H1 (cell line): Measurements from ENCODE around the gene VRK3. TPM values are rescaled to one million over a fixed set of nuclear protein-coding genes. Genes with fewer than 3 reads are reported as not detected.

ENCODE experiments used
- CTCF ChIA-PET: fragments of 300-600 bp; sonication (Branson Sonifier 250); formaldehyde crosslinking; loops from one replicate; lab custom pipeline; 2021; ENCODE audit not compliant: partially characterized antibody; lab: Charles Lee
- POLR2A ChIA-PET: fragments of 300-600 bp; sonication (Branson Sonifier 250); formaldehyde crosslinking; loops from one replicate; lab custom pipeline; 2021; ENCODE audit warnings: inconsistent platforms; ENCODE audit not compliant: partially characterized antibody; lab: Charles Lee
- DNase-seq, 2 experiments: peaks; one replicate each; pipeline versions ENCODE4 v3.0.0 to v3.0.0-alpha.2; 2010 to 2022; ENCODE audit warnings: low spot score in 2 of 2, low read depth in 1 of 2, mixed read lengths in 1 of 2
- FAIRE-seq: peaks from 2 replicates; lab custom pipeline; 2011; peaks lifted over from hg19 to GRCh38; lab: Jason Lieb, UNC
- H2AFZ ChIP-seq: 2 replicates; pipeline ENCODE4 v1.8.1; 2012; ENCODE audit warnings: low read length, inconsistent platforms
- H2AK5ac ChIP-seq: 2 replicates; pipeline ENCODE4 v1.6.1; 2013; ENCODE audit warnings: low read depth, low read length
- H2BK120ac ChIP-seq: replicated peaks from 2 replicates; pipeline ENCODE3; 2013; ENCODE audit warnings: low read depth, low read length, inconsistent platforms
- H2BK12ac ChIP-seq: 2 replicates; pipeline ENCODE4 v1.6.1; 2013; ENCODE audit warnings: low read depth, low read length
- H2BK15ac ChIP-seq: 2 replicates; pipeline ENCODE4 v1.6.1; 2013; ENCODE audit warnings: low read length
- H2BK20ac ChIP-seq: 2 replicates; pipeline ENCODE4 v1.6.1; 2013; ENCODE audit warnings: low read length
- H2BK5ac ChIP-seq: 2 replicates; pipeline ENCODE4 v1.6.1; 2013; ENCODE audit warnings: low read depth, low read length
- H3K14ac ChIP-seq: 2 replicates; pipeline ENCODE4 v1.6.1; 2013; ENCODE audit warnings: inconsistent platforms; ENCODE audit not compliant: insufficient read length
- H3K18ac ChIP-seq: 2 replicates; pipeline ENCODE4 v1.6.1; 2013; ENCODE audit warnings: low read length; ENCODE audit errors: extremely low read depth
- H3K23ac ChIP-seq: 2 replicates; pipeline ENCODE4 v1.6.1; 2013; ENCODE audit warnings: inconsistent platforms; ENCODE audit not compliant: insufficient read length
- H3K23me2 ChIP-seq: 2 replicates; pipeline ENCODE4 v1.6.1; 2013; ENCODE audit warnings: low read depth, low read length
- H3K27ac ChIP-seq: 2 replicates; pipeline ENCODE4 v1.6.1; 2011; ENCODE audit warnings: low read depth, low read length, inconsistent platforms
- H3K27me3 ChIP-seq, 4 experiments: replicated peaks in 1 of 4; 1 replicate in 1 of 4; 2 replicates in 3 of 4; pipeline versions ENCODE4 v1.6.1 to v1.8.1; 2011 to 2013; ENCODE audit warnings: low read length in 3 of 4, mild to moderate bottlenecking in 3 of 4, inconsistent platforms in 2 of 4, mixed read lengths in 2 of 4, moderate library complexity in 1 of 4; ENCODE audit not compliant: control insufficient read depth in 3 of 4, insufficient read depth in 3 of 4; ENCODE audit errors: extremely low read depth in 1 of 4
- H3K36me3 ChIP-seq, 4 experiments: 2 replicates each; pipeline versions ENCODE4 v1.6.1 to v1.8.1; 2011 to 2013; ENCODE audit warnings: mild to moderate bottlenecking in 4 of 4, low read length in 3 of 4, moderate library complexity in 2 of 4, control low read depth in 1 of 4, inconsistent platforms in 1 of 4; ENCODE audit not compliant: insufficient read depth in 4 of 4, control insufficient read depth in 2 of 4
- H3K4ac ChIP-seq: replicated peaks from 2 replicates; pipeline ENCODE3; 2013; ENCODE audit warnings: low read length, low read depth, mixed read lengths, inconsistent platforms; ENCODE audit not compliant: insufficient read length
- H3K4me1 ChIP-seq, 4 experiments: replicated peaks in 1 of 4; 1 replicate in 1 of 4; 2 replicates in 3 of 4; pipeline versions ENCODE4 v1.6.1 to v1.8.1; 2011 to 2013; ENCODE audit warnings: low read length in 3 of 4, inconsistent platforms in 2 of 4, mixed read lengths in 1 of 4; ENCODE audit not compliant: insufficient read depth in 4 of 4, control insufficient read depth in 3 of 4
- H3K4me2 ChIP-seq, 2 experiments: 2 replicates each; pipeline versions ENCODE4 v1.6.1 to v1.8.1; 2011 to 2013; ENCODE audit warnings: low read depth in 2 of 2, low read length in 2 of 2, control low read depth in 1 of 2, inconsistent platforms in 1 of 2, mild to moderate bottlenecking in 1 of 2; ENCODE audit not compliant: insufficient read depth in 1 of 2
- H3K4me3 ChIP-seq, 4 experiments: fragments of 200-600, 300-600 bp in 1 of 4; sonication (generic), shearing (Covaris generic), sonication (Bioruptor Twin) in 1 of 4; 2 replicates each; pipeline versions ENCODE4 v1.5.1 to v1.8.1; 2011 to 2016; ENCODE audit warnings: low read length in 4 of 4, low read depth in 3 of 4, control low read depth in 2 of 4, inconsistent platforms in 2 of 4, mild to moderate bottlenecking in 2 of 4, mixed read lengths in 1 of 4, moderate library complexity in 1 of 4; ENCODE audit not compliant: insufficient read depth in 2 of 4; ENCODE audit errors: extremely low read depth in 1 of 4
- H3K56ac ChIP-seq: replicated peaks from 2 replicates; pipeline ENCODE3; 2013; ENCODE audit warnings: low read depth, mild to moderate bottlenecking, mixed read lengths, low read length, inconsistent platforms; ENCODE audit not compliant: insufficient read length
- H3K79me1 ChIP-seq: 2 replicates; pipeline ENCODE4 v1.6.1; 2013; ENCODE audit warnings: low read depth, low read length, control low read depth
- H3K79me2 ChIP-seq, 2 experiments: 2 replicates each; pipeline versions ENCODE4 v1.6.1 to v1.8.1; 2012 to 2013; ENCODE audit warnings: low read length in 2 of 2, mild to moderate bottlenecking in 2 of 2, inconsistent platforms in 1 of 2; ENCODE audit not compliant: insufficient read depth in 2 of 2, control insufficient read depth in 1 of 2
- H3K9ac ChIP-seq, 4 experiments: replicated peaks in 1 of 4; 1 replicate in 1 of 4; 2 replicates in 3 of 4; pipeline versions ENCODE4 v1.6.1 to v1.8.1; 2011 to 2013; ENCODE audit warnings: low read depth in 3 of 4, low read length in 3 of 4, control low read depth in 2 of 4, mild to moderate bottlenecking in 2 of 4, moderate library complexity in 2 of 4, inconsistent platforms in 1 of 4; ENCODE audit errors: extremely low read depth in 1 of 4
- H3K9me3 ChIP-seq, 2 experiments: 2 replicates each; pipeline versions ENCODE4 v1.6.1 to v1.8.1; 2012 to 2013; ENCODE audit warnings: mild to moderate bottlenecking in 2 of 2, moderate library complexity in 2 of 2, control low read depth in 1 of 2, inconsistent platforms in 1 of 2, low read depth in 1 of 2, low read length in 1 of 2, mixed read lengths in 1 of 2; ENCODE audit not compliant: insufficient read depth in 2 of 2
- H4K20me1 ChIP-seq, 2 experiments: replicated peaks in 1 of 2; 2 replicates each; pipeline versions ENCODE3 to v1.8.1; 2011 to 2013; ENCODE audit warnings: inconsistent platforms in 2 of 2, low read length in 2 of 2, mild to moderate bottlenecking in 1 of 2; ENCODE audit not compliant: insufficient read depth in 2 of 2, control insufficient read depth in 1 of 2
- H4K5ac ChIP-seq: 2 replicates; pipeline ENCODE4 v1.6.1; 2013; ENCODE audit warnings: low read length, low read depth, mixed read lengths, inconsistent platforms; ENCODE audit not compliant: insufficient read length
- H4K8ac ChIP-seq: 2 replicates; pipeline ENCODE4 v1.8.0; 2013; ENCODE audit warnings: mild to moderate bottlenecking, moderate library complexity, low read length, inconsistent platforms; ENCODE audit not compliant: insufficient read depth; ENCODE audit errors: extremely low read depth
- H4K91ac ChIP-seq: replicated peaks from 2 replicates; pipeline ENCODE3; 2013; ENCODE audit warnings: low read length, mixed read lengths, inconsistent platforms; ENCODE audit not compliant: insufficient read length
- CBX8 ChIP-seq: fragments of 300-800, 300-1000 bp; sonication (generic); IDR thresholded peaks from 2 replicates; pipeline ENCODE4 v1.7.1; 2016; ENCODE audit warnings: low read depth, low read length, borderline replicate concordance
- CTCF ChIP-seq, 3 experiments: IDR thresholded peaks; 1 replicate in 2 of 3; 2 replicates in 1 of 3; pipeline versions ENCODE4 v1.5.1 to v1.6.1; 2011; ENCODE audit warnings: low read length in 3 of 3, mild to moderate bottlenecking in 3 of 3, inconsistent platforms in 2 of 3, low read depth in 1 of 3, moderate library complexity in 1 of 3; ENCODE audit not compliant: insufficient read depth in 1 of 3; ENCODE audit errors: control extremely low read depth in 1 of 3
- MAFK ChIP-seq: IDR thresholded peaks from 2 replicates; pipeline ENCODE4 v1.6.1; 2012; ENCODE audit warnings: low read depth, mild to moderate bottlenecking, improper control_type of control experiment, low read length
- POLR2A ChIP-seq, 2 experiments: IDR thresholded peaks; 1 replicate in 1 of 2; 2 replicates in 1 of 2; pipeline ENCODE4 v1.6.1; 2011; ENCODE audit warnings: low read depth in 2 of 2, low read length in 2 of 2, mild to moderate bottlenecking in 2 of 2; ENCODE audit errors: control extremely low read depth in 1 of 2
- POLR2AphosphoS5 ChIP-seq: IDR thresholded peaks from 2 replicates; pipeline ENCODE4 v1.6.1; 2011; ENCODE audit warnings: low read depth, low read length
- RFX5 ChIP-seq: IDR thresholded peaks from 2 replicates; pipeline ENCODE4 v1.6.1; 2011; ENCODE audit warnings: low read depth, low read length, improper control_type of control experiment, borderline replicate concordance
- RNF2 ChIP-seq: fragments of 200-900, 300-1000 bp; sonication (generic); IDR thresholded peaks from 2 replicates; pipeline ENCODE4 v1.7.1; 2016; ENCODE audit warnings: borderline replicate concordance, low read depth, mild to moderate bottlenecking, antibody characterized with exemption, low read length; ENCODE audit not compliant: poor library complexity, severe bottlenecking; ENCODE audit errors: missing control alignments
- SIN3A ChIP-seq, 2 experiments: IDR thresholded peaks in 1 of 2; conservative IDR thresholded peaks in 1 of 2; 2 replicates each; pipeline ENCODE4 v1.6.1; 2011 to 2012; ENCODE audit warnings: low read length in 2 of 2, improper control_type of control experiment in 1 of 2, low read depth in 1 of 2, mild to moderate bottlenecking in 1 of 2
- TAF1 ChIP-seq: IDR thresholded peaks from 2 replicates; pipeline ENCODE4 v1.6.1; 2011; ENCODE audit warnings: mild to moderate bottlenecking, low read depth, low read length
- TCF12 ChIP-seq: IDR thresholded peaks from 2 replicates; pipeline ENCODE4 v1.6.1; 2011; ENCODE audit warnings: low read depth, mild to moderate bottlenecking, low read length
- WGBS, 2 experiments: shearing (Covaris generic) in 1 of 2; methylation state at CpG; one replicate each; pipeline versions ENCODE4 v1.1.6 to v1.1.7; 2013 to 2015; ENCODE audit warnings: low lambda C conversion rate in 2 of 2, mixed read lengths in 2 of 2, inconsistent platforms in 1 of 2, low coverage in 1 of 2, missing lambda C conversion rate in 1 of 2; ENCODE audit not compliant: insufficient replicate concordance in 2 of 2, insufficient coverage in 1 of 2, insufficient read length in 1 of 2; ENCODE audit errors: extremely low coverage in 1 of 2, missing lambda C conversion rate in 1 of 2; 5-methylcytosine and 5-hydroxymethylcytosine counted together
- polyA plus RNA-seq, 7 experiments: library from polyadenylated mRNA; depleted of rRNA in 3 of 7; stranded (reverse) in 5 of 7; unstranded in 2 of 7; fragments of >200 nt in 5 of 7; fragments of 200-250 nt in 2 of 7; gene quantifications; 1 replicate in 5 of 7; 2 replicates in 1 of 7; 4 replicates in 1 of 7; pipeline versions ENCODE4 v1.2.1 to v1.2.3, GENCODE V29; 2011 to 2013; ENCODE audit warnings: missing spikeins in 2 of 7, mixed read lengths in 2 of 7
- total RNA-seq: library from RNA; stranded (reverse); fragmentation: NEBNext Ultra II Directional; extraction: Animal tissue kit (Norgen Biotek cat#: 25700); gene quantifications from 2 replicates; pipeline ENCODE4 v1.2.1, GENCODE V29; 2021

The VRK3 gene
- total and polyA plus RNA-seq, 2 of the 8 experiments (the other 6 are each of a cell fraction or from before 2014, with no cell fraction given): 21.3 to 36.1 TPM

- Histone ChIP-seq H2BK20ac (no peak overlapping the region), H3K27me3 (no peaks in the 10 kb centered on the region), H3K4me3 (no peak overlapping the region), H4K20me1 (peaks cover 3 to 27% of the 10 kb centered on the region in 2 experiments), H3K4me1 (no peaks in the 10 kb centered on the region), H2AFZ (no peak overlapping the region), H3K18ac (no peak overlapping the region), H2BK15ac (no peak overlapping the region), H3K79me1 (no peaks in the 10 kb centered on the region), H3K36me3 (no peaks in the 10 kb centered on the region; a peak in 2 of 8 replicates), H4K8ac (no peak overlapping the region; the same call in 1 of the 2 replicates), H2BK120ac (no peak overlapping the region), H2AK5ac (no peak overlapping the region), H3K4ac (no peak overlapping the region), H2BK5ac (no peak overlapping the region), H3K9ac (no peak overlapping the region), H3K23me2 (no peaks in the 10 kb centered on the region), H3K9me3 (no peaks in the 10 kb centered on the region), H4K5ac (no peak overlapping the region), H3K56ac (no peak overlapping the region), H3K79me2 (no peaks in the 10 kb centered on the region), H3K27ac (no peak overlapping the region), H4K91ac (no peak overlapping the region), H3K4me2 (no peak overlapping the region), H3K14ac (no peak overlapping the region), H2BK12ac (no peak overlapping the region), H3K23ac (no peak overlapping the region)
- DNase-seq (peak; percentile 90 to 94), FAIRE-seq (peak; percentile 98)
- CTCF ChIA-PET: interaction anchor here (0.6 to 16.2 kb wide), 10 partner anchors 8 to 166 kb away, joined by 3 to 231 read pairs (median 4); partner anchors contain the start of genes ATF5 and NUP62
- WGBS, 2 experiments: 31% methylated on average over 9 of the region's 9 CpGs; no CpG with 5 or more reads in 1 of the 2 experiments
- POLR2A ChIA-PET: interaction anchor here (0.8 to 6.1 kb wide), 6 partner anchors 15 to 63 kb away, joined by 3 to 36 read pairs (median 4); partner anchors contain the start of genes ATF5, NUP62, VRK3 and ZNF473
- TF ChIP-seq POLR2A (IDR thresholded peaks at IDR 0.05; ENCODE audit: control extremely low read depth in 1 of 2, low read depth in 2 of 2, low read length in 2 of 2) (no peak), RFX5 (no peak), POLR2AphosphoS5 (peak; percentile 88), SIN3A (conservative IDR thresholded peaks at IDR 0.05 in 1 of 2, IDR thresholded peaks at IDR 0.05 in 1 of 2; ENCODE audit: low read depth in 1 of 2, low read length in 2 of 2) (peak; percentile 100), CBX8 (no peak), TCF12 (peak; percentile 87; the same call in 1 of the 2 replicates), RNF2 (no peak), CTCF (IDR thresholded peaks at IDR 0.05; ENCODE audit: control extremely low read depth in 1 of 3, insufficient read depth in 1 of 3, low read depth in 1 of 3, low read length in 3 of 3) (peak in 2 of 3 experiments; percentile 11 to 33; a peak in 2 of 4 replicates), TAF1 (no peak), MAFK (no peak)
Observed at GRCh38 chr19:49987159-49987698, 37.9 kb downstream of the VRK3 start.
